Left colon (tissue), 2 donors: ENCODE measurements around the gene MID1. TPM values are rescaled to one million over a fixed set of nuclear protein-coding genes. Genes with fewer than 3 reads are reported as not detected.
A peak's percentile ranks its signal among the peaks of the same experiment; 100 is the strongest.

Source experiments
- ATAC-seq: fragments of 200-7000 bp; cut with Tn5 transposase; one replicate; pipeline ENCODE4 v1.9.1; 2020; ENCODE audit warnings: mild to moderate bottlenecking, moderate library complexity
- DNase-seq, 2 donors: peaks; one replicate each; pipeline ENCODE4 v3.0.0-alpha.2; 2020
- intact Hi-C, 2 donors: fragments of 100-400 bp; cut with DNase I in 1 of 2; cut with micrococcal nuclease in 1 of 2; formaldehyde crosslinking; loops; one replicate each; pipeline versions ENCODE4 v1.11.2 to v1.14.0; 2022; cut with DNase I, micrococcal nuclease
- total RNA-seq, 2 donors: library from RNA; stranded (reverse); fragmentation: NEBNext Ultra II Directional; extraction: Animal tissue kit (Norgen Biotek cat#: 25700); gene quantifications; one replicate each; pipeline ENCODE4 v1.2.1, GENCODE V29; 2021
- donor health status: DM: no; HTN: no; CAD: no.
- donor health status: DM: yes; HTN: yes; CAD: no.

MID1 gene
- total RNA-seq, 2 donors from 2014 or later: 38.5 to 40.1 TPM

GRCh38 chrX:10549280-10549679 lies 71.1 kb downstream of the MID1 start:
- peak; percentile 57 to 63 for DNase-seq
- ATAC-seq: peak; percentile 88
- intact Hi-C loops: no loop called here

- ATAC-seq (no peak), DNase-seq (no peak)
- intact Hi-C loops: no loop called here
Measured at GRCh38 chrX:10548688-10549087, 71.7 kb downstream of the MID1 start.

GRCh38 chrX:10545882-10546281 lies 74.5 kb downstream of the MID1 start:
- ATAC-seq (no peak), DNase-seq (no peak)
- intact Hi-C loops: no loop called here

GRCh38 chrX:10542586-10542985 lies 77.8 kb downstream of the MID1 start:
- ATAC-seq (no peak), DNase-seq (no peak)
- intact Hi-C loops: no loop called here

GRCh38 chrX:10538831-10539230 lies 81.6 kb downstream of the MID1 start:
- intact Hi-C loops: no loop called here
- DNase-seq (no peak), ATAC-seq (no peak)

GRCh38 chrX:10537308-10537707 lies 83.1 kb downstream of the MID1 start:
- no peak for DNase-seq
- peak; percentile 81 for ATAC-seq
- intact Hi-C loops: no loop called here

- ATAC-seq (no peak), DNase-seq (no peak)
- intact Hi-C loops: no loop called here
Measured at GRCh38 chrX:10536744-10537143, 83.6 kb downstream of the MID1 start.

GRCh38 chrX:10534611-10535010 lies 85.8 kb downstream of the MID1 start:
- intact Hi-C loops: no loop called here
- ATAC-seq (no peak), DNase-seq (no peak)

- intact Hi-C loops: no loop called here
- no peak for ATAC-seq
- no peak for DNase-seq
Measured at GRCh38 chrX:10533696-10534365, 86.6 kb downstream of the MID1 start.

GRCh38 chrX:10531927-10532326 lies 88.5 kb downstream of the MID1 start:
- no peak for DNase-seq
- no peak for ATAC-seq
- intact Hi-C loops: no loop called here

- no peak for ATAC-seq
- DNase-seq: no peak
- intact Hi-C loops: no loop called here
Measured at GRCh38 chrX:10529344-10529743, 91.0 kb downstream of the MID1 start.

GRCh38 chrX:10526451-10526850 lies 93.9 kb downstream of the MID1 start:
- ATAC-seq (no peak), DNase-seq (no peak)
- intact Hi-C loops: no loop called here

- intact Hi-C loops: no loop called here
Measured at GRCh38 chrX:10525381-10526120, 94.8 kb downstream of the MID1 start.

GRCh38 chrX:10524578-10524977 lies 95.8 kb downstream of the MID1 start:
- intact Hi-C loops: no loop called here
- no peak for DNase-seq
- no peak for ATAC-seq

More at GRCh38 chrX:10525381-10526120, 94.8 kb downstream of the MID1 start:
- no peak for DNase-seq
- no peak for ATAC-seq

GRCh38 chrX:10519761-10520160 lies 100.6 kb downstream of the MID1 start:
- no peak for DNase-seq
- intact Hi-C loops: no loop called here
- no peak for ATAC-seq

- DNase-seq (no peak), ATAC-seq (no peak)
- intact Hi-C loops: no loop called here
Measured at GRCh38 chrX:10519278-10519677, 101.1 kb downstream of the MID1 start.

GRCh38 chrX:10518073-10518472 lies 102.3 kb downstream of the MID1 start:
- no peak for DNase-seq
- intact Hi-C loops: no loop called here
- no peak for ATAC-seq

- ATAC-seq (no peak), DNase-seq (no peak)
- intact Hi-C loops: no loop called here
Measured at GRCh38 chrX:10516781-10517322, 103.5 kb downstream of the MID1 start.

- DNase-seq (no peak), ATAC-seq (no peak)
- intact Hi-C loops: no loop called here
Measured at GRCh38 chrX:10514891-10515290, 105.5 kb downstream of the MID1 start.

GRCh38 chrX:10513974-10514373 lies 106.4 kb downstream of the MID1 start:
- intact Hi-C loops: no loop called here
- ATAC-seq (no peak), DNase-seq (no peak)
